GM19395 (cell line): ENCODE results near the gene AKNA.

Source experiments
- ATAC-seq: cut with Tn5 transposase; IDR thresholded peaks from one replicate; pipeline ENCODE4 v1.9.1; 2021; ENCODE audit warnings: mild to moderate bottlenecking, moderate library complexity; ENCODE audit not compliant: unreplicated experiment

The AKNA gene

DNA sequence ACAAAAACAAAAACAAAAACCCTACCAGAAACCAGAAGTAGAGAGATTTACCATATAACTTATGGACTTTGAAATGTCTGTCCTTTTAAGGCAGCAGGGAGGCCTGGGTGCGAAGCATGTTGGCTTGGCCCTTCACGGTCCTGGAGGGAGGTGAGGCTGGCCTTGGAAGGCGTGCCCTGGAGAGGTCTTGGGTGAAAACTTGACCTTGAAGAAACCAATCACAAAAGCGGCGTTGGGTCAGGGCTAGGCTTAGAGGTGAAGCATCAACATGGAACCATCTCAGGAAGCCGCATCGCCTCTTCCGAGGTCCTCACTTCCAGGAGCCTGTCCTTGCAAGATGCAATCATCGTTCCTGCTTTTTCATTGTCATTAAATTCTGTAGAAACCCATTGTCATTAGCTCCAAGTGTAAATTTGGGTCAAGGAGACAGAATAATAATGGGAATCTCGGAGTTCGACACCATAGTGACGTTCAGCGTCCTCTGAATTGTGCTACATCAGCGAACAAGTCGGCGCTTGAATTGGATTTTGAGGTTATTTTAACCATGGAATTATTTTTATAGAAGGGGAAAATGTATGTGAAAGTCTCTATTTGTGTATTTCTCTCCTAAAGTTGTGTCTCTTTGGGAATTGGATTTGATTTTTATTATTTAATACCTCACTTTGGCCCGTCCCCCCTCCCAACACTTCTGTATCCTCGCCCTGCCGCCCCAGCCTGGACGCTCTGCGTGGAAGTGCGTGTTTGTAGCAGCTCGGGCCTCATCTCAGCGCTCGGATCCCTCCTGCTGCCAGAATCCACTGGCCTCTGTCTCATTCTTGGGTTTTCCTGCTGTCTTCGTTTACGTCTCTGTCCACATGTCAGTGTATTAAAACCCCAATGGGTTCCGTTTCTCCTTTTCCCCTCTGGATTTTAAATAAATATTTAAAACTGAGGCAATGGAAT lies 75.9 kb downstream of the AKNA start:
- ATAC-seq: no peak

DNA sequence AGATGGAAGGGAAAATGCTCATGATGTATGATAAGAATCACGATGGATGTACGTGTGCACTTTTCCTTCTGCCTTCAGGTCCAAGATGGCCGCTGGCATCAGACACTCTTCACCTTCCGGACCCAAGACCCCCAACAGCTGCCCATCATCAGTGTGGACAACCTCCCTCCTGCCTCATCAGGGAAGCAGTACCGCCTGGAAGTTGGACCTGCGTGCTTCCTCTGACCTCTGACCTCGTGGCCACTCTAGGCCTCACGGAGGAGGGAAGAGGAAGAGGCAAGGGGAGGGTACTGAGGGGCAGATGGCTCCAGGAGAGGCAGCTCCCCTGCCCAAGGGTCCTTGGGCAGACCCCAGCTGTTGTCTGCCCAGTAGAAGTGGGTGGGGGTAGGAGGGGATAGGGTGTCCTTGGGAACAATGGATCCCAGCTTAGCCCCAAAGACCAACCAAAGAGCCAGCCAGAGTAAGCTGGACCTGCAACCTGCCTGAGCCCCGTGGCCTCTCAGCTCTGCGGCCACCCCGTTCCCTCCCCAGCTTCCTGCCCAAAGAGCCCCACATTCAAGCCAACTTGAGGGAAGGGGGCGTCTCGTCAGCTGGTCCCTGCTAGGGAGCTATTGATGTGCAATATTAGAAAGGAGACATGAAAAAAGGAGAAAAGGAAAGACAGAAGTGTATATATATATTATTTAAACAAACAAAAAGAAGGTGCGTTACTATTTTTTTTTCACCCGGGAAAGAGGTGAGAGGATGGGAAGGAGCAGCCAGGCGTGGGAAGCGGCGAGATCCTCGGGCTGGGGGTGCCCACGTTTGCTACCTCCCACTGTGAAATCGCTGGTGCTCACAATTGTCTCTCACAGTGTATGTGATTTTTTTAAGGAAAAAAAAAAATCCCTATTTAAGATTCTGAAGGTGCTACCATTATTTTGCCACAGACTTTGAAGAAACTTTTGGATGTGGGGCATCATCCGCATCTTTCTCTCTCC lies 77.0 kb downstream of the AKNA start:
- no peak for ATAC-seq

- no peak for ATAC-seq
These were observed 78.7 kb downstream of the AKNA start for GRCh38 chr9:114309096-114309495.

- no peak for ATAC-seq
These were observed 79.3 kb downstream of the AKNA start for GRCh38 chr9:114308361-114308950.

GRCh38 chr9:114307899-114308267 lies 79.9 kb downstream of the AKNA start:
- no peak for ATAC-seq

- ATAC-seq: no peak
These were observed 83.2 kb downstream of the AKNA start for GRCh38 chr9:114304416-114305188.

GRCh38 chr9:114303977-114304376 lies 83.8 kb downstream of the AKNA start:
- no peak for ATAC-seq

DNA sequence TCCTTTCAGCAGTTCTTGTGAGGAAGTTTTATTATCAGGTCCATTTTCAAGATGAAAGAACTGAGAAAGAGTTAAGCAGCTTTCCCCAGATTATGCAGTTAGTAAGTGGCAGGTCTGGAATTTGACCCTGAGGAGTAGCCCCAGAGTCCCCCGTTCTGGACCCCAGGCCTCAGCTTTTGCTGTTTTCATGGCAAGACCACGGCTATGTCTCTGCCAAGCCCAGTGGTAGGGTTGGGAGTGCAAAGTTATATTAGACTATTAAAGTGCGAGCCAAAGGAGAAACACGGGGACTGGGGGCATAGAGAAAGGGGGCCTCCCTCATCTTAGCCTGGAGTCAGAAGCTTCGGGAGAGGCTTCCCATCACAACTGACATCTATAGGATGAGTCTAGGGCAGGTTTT lies 84.2 kb downstream of the AKNA start:
- no peak for ATAC-seq

DNA sequence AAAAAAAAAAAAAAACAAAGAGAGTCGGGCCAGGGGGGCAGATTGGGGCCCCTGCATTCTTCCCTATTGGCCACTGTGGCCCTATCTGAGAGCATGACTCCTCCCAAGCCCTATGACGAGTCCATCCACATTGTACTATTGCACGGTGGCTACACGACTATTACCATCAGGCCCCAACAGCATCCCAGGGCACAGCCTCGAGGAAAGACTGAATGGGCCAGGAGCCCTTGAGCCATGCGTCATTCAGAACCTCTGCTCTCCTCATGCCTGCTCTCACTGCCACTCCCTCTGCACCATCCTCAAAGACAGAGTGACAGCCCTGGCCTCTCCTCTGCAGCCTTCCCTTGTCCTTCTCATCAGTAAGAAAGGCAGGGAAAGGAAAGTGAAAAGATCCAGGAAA lies 85.1 kb downstream of the AKNA start:
- no peak for ATAC-seq

- no peak for ATAC-seq
These were observed 85.8 kb downstream of the AKNA start for GRCh38 chr9:114301798-114302565.

DNA sequence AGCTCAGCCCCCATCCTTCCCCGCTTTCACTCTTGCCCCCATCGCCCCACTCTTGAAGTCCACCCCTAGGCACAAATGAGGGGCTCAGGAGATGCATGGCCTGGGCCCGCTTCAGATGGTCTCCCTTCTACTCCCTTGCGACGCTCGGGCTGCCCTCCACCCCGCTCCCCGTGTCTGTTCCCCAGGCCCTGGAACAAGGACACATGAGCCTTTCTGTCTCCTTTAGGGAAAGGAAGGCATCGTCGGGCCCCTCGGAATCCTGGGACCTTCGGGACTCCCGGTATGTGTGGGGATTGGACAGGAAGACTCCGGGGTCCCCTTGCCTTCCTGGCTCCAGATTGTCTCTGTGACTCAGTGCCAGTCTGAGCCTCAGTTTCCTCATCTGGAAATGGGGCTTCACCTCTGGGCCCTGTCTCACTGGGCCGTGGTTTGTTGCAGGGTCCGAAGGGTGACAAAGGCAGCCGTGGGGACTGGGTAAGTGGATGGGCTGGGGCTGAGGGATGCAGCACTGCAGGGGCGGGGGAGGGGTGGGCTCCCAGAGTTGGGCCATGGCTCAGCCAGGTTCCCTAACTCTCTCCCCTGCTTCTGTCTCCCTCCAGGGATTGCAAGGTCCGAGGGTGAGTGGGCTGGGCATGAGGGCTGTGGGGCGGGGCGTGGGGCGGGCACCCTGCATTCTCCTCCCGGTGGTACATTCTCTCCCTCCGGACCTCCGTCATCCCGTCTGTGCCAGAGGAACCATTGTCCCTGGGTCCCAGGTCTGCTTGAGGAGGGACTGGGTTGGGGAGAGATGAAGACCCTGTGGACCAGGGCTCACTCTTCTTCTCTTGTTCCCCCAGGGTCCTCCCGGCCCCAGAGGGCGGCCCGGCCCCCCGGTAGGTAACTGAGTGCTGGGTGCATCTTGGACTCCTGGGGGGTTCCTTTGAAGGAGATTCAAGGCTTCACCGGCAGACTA lies 86.7 kb downstream of the AKNA start:
- no peak for ATAC-seq

DNA sequence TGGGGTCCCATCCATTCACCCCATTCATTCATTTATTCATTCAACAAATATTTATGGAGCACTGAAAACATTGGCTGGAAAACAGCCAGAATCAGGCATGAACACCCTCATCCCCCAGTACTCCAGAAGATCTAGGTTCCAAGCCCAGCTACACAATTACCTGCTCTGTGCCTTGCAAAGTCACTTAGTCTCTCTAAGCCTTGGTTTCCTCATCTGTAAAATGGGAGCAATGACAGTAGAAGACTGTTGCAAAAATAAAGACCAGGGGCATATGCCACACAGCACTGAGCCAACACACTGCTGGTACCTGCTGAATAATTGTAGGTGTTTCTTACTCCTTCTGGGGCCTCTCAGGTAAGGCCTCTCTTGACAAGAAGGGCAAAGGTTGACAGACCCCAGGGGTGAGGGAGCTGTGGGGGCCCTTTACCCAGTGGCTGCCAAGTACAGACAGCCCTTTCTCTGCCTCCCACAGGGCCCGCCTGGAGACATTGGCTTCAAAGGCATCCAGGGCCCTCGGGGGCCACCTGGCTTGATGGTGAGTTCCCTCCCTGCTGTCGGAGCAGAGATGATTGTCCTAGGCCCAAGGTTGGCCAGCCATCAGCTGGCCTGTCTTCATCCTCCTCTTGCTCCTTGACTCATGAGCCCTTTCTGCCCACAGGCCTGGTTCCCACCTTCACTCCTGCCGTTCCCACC lies 87.5 kb downstream of the AKNA start:
- ATAC-seq: no peak

DNA sequence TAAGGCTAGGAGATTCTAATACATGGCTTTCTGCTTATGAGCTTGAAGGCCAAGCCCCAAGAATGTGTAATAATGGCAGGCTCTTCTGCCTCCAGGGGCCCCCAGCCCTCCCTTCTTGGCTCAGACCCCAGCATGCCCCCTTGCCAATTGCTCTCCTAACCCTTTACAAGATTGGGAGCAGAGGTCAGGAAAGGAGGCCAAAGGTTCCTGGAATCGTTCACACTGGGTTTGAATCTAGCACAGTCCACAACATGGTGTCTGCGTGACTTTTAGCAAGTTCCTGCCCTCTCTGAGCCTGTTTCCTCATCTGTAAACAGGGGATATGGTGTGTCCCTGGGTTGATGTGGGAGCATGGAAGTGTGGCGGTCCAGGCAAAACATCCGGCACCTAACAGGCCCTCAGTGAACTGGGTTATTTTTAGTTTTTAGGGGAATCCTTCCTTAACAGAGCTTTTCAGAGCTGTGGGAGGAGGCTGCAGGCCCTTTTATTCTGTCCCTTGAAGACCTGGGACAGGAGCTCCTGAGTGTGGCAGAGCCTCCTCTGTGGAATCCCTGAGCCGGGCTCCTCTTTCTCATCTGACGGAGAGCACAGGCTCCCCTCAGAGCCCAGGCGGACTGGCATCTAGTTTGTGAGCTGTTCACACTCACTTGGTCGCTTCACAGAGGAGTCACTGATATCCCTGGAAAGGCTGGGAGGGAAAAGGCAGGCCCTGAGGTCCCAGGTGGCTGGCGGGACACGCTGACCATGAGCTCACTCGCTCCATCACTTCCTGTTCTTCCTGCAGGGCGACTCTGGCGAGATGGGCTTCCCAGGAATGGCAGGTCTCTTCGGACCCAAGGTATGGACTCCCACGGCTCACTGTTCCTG lies 88.3 kb downstream of the AKNA start:
- no peak for ATAC-seq

DNA sequence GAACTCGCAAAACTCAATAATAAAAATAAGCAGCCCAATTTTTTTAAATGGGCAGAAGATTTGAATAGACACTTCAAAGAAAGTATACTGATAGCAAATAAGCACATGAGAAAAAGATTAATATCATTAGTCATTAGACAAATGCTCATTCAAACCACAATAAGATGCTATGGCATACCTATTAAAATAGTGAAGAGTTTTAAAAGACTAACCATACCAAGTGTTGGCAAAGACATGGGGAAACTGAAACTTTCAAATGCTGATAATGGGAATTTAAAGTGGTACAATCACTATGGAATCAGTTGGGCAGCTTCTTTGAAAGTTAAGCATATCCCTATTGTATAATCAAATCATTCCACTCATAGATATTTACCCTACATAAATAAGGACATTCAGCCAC lies 91.4 kb downstream of the AKNA start:
- ATAC-seq: no peak

GRCh38 chr9:114294664-114295063 lies 93.1 kb downstream of the AKNA start:
- ATAC-seq: no peak

GRCh38 chr9:114291886-114292590 lies 95.7 kb downstream of the AKNA start:
- no peak for ATAC-seq
